Measurements from ENCODE around the gene IL5. TPM values are rescaled to one million over a fixed set of nuclear protein-coding genes. Genes with fewer than 3 reads are reported as not detected.

The IL5 gene
- total and polyA plus RNA-seq, 2 of the 13 experiments (the other 11 are each of a cell fraction or from before 2014, with no cell fraction given): not detected

DNA sequence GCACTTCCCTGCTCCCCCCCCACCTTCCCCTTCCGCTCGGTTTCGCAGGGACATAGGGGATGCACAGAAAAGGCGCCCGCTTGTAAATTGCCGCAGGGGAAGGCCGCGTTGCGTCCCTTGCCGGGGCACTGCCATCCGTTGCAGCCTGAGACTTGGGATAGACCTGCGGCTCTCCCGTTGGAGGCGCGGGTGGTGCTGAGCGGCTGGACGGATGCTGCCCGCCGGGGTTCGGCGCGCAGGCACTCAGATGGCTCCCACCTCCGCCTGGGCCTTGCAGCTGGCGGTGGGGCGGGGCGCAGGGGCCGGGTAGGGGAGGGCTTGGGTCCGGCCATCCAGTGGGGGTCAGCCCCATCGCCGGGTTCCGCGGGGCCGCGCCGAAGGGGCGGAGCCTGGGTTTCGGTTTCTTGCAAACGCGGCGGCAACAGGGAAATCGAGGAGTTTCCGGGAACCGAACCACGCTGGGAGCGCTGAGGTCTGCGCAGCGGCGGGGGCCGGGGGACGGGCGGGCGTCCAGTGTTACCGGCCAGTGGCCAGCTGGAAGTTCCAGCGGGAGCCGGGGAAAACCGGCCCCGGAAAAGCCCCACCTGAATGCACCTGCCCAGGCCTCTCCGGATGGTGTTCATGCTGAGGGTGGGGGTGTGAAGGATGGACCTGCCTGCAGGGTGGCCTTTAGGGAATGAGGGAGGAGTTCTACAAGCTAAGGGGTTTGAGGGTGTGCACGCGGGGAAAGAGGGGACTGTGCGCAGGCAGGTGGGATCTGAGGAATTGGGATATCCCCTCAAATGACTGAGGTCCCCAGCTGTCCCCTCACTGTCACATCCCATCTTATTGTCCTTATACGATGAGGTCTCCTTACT, 46.5 kb downstream of the IL5 start (continued):
- TF ChIP-seq, protein P1, sequence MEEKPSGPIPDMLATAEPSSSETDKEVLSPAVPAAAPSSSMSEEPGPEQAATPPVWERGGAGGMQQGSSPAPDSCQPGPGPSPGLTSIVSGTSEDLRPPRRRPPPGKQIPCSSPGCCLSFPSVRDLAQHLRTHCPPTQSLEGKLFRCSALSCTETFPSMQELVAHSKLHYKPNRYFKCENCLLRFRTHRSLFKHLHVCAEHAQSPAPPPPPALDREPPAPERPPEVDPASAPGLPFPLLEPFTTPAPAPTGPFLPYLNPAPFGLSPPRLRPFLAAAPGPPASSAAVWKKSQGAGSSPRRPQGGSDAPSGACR (CRISPR knock-in tag; IDR thresholded peaks at IDR 0.05): 0 out of 2 replicates have a peak, but pooled peaks have one; percentile 12
- TF ChIP-seq REPIN1 (CRISPR knock-in tag; IDR thresholded peaks at IDR 0.05; ENCODE audit: borderline replicate concordance, low read depth) (peak; percentile 70; the same call in 1 of the 2 replicates), RBM39 (IDR thresholded peaks at IDR 0.05; ENCODE audit: low read depth, low read length, poor library complexity, severe bottlenecking) (peak; percentile 40), ISL2 (CRISPR knock-in tag; IDR thresholded peaks at IDR 0.05) (no peak), ARID5B (CRISPR knock-in tag; IDR thresholded peaks at IDR 0.05) (peak; percentile 25; the same call in 1 of the 2 replicates), MAZ (IDR thresholded peaks at IDR 0.05; ENCODE audit: borderline replicate concordance, low read depth, low read length) (no peak; the same call in 1 of the 2 replicates), MAZ (CRISPR knock-in tag; IDR thresholded peaks at IDR 0.05; ENCODE audit: low read depth) (peak; percentile 34), FOXK1 (CRISPR knock-in tag; IDR thresholded peaks at IDR 0.05; ENCODE audit: borderline replicate concordance, low read depth) (no peak), DMAP1 (CRISPR knock-in tag; IDR thresholded peaks at IDR 0.05) (no peak; the same call in 1 of the 2 replicates), PRDM15 (CRISPR knock-in tag; IDR thresholded peaks at IDR 0.05) (peak; percentile 87), POLR2G (IDR thresholded peaks at IDR 0.05; ENCODE audit: low read depth, low read length) (peak; percentile 62; the same call in 1 of the 2 replicates), MYC (CRISPR knock-in tag; IDR thresholded peaks at IDR 0.05; ENCODE audit: borderline replicate concordance) (peak; percentile 30; the same call in 1 of the 2 replicates), TCF7 (IDR thresholded peaks at IDR 0.05; ENCODE audit: low read depth) (no peak), ZNF317 (CRISPR knock-in tag; IDR thresholded peaks at IDR 0.05) (peak; percentile 55; the same call in 1 of the 2 replicates), KDM2A (CRISPR knock-in tag; IDR thresholded peaks at IDR 0.05; ENCODE audit: borderline replicate concordance, low read depth) (peak; percentile 58), ZNF781 (CRISPR knock-in tag; IDR thresholded peaks at IDR 0.05; ENCODE audit: borderline replicate concordance, not compliant biosample characterization) (no peak), SKI (IDR thresholded peaks at IDR 0.05; ENCODE audit: partially characterized antibody) (no peak), SMARCC2 (IDR thresholded peaks at IDR 0.05) (no peak)
- TF ChIP-seq, protein P2, sequence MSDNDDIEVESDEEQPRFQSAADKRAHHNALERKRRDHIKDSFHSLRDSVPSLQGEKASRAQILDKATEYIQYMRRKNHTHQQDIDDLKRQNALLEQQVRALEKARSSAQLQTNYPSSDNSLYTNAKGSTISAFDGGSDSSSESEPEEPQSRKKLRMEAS (IDR thresholded peaks at IDR 0.05): 0 out of 2 replicates have a peak, but pooled peaks have one; percentile 43

All from HepG2 (cell line).